ENCODE results near the gene COX6B1.
"Not testable (repeated sequence)": the region's sequence is repeated elsewhere in the genome, so short reads cannot be mapped to it uniquely, and the experiment has no call there.

COX6B1 gene

GRCh38 chr19:35666251-35666913 is 18.3 kb downstream of the COX6B1 start, which contains the start of gene UPK1A:
Gene UPK1A, plus strand, starts transcription at chr19:35666517. Its CDS starts 296 bp downstream, at chr19:35666813.
- DNase-seq (ENCODE audit: low spot score), result no peak

GRCh38 chr19:35669566-35669965 is 21.4 kb downstream of the COX6B1 start:
- no peak for DNase-seq (ENCODE audit: low spot score)

GRCh38 chr19:35669974-35670373 is 21.9 kb downstream of the COX6B1 start:
- DNase-seq (ENCODE audit: low spot score), result no peak

GRCh38 chr19:35670686-35671085 is 22.6 kb downstream of the COX6B1 start:
- DNase-seq (ENCODE audit: low spot score), result no peak

GRCh38 chr19:35671818-35672217 is 23.7 kb downstream of the COX6B1 start:
- no peak for DNase-seq (ENCODE audit: low spot score)

- DNase-seq (ENCODE audit: low spot score), result peak; percentile 86
Observed at GRCh38 chr19:35673121-35673804, 25.1 kb downstream of the COX6B1 start.

- DNase-seq (ENCODE audit: low spot score), result no peak
Observed at GRCh38 chr19:35675589-35676140, 27.5 kb downstream of the COX6B1 start.

GRCh38 chr19:35689836-35690235 is 41.7 kb downstream of the COX6B1 start:
- DNase-seq (ENCODE audit: low spot score), result no peak

- DNase-seq (ENCODE audit: low spot score), result not testable (repeated sequence)
Observed at GRCh38 chr19:35691106-35691505, 43.0 kb downstream of the COX6B1 start.

- DNase-seq (ENCODE audit: low spot score), result no peak
Observed at GRCh38 chr19:35692010-35692409, 43.9 kb downstream of the COX6B1 start.

GRCh38 chr19:35693422-35693821 is 45.3 kb downstream of the COX6B1 start:
- DNase-seq (ENCODE audit: low spot score), result no peak

GRCh38 chr19:35693835-35694599 is 45.9 kb downstream of the COX6B1 start:
- DNase-seq (ENCODE audit: low spot score), result peak; percentile 88

- no peak for DNase-seq (ENCODE audit: low spot score)
Observed at GRCh38 chr19:35695895-35696422, 47.8 kb downstream of the COX6B1 start.

GRCh38 chr19:35696835-35697234 is 48.7 kb downstream of the COX6B1 start:
- no peak for DNase-seq (ENCODE audit: low spot score)

- peak; percentile 97 for DNase-seq (ENCODE audit: low spot score)
Observed at GRCh38 chr19:35702223-35703012, 54.3 kb downstream of the COX6B1 start.

- no peak for DNase-seq (ENCODE audit: low spot score)
Observed at GRCh38 chr19:35703343-35703742, 55.2 kb downstream of the COX6B1 start.

- peak; percentile 87 for DNase-seq (ENCODE audit: low spot score)
Observed at GRCh38 chr19:35704218-35704617, 56.1 kb downstream of the COX6B1 start, which contains the start of gene ZBTB32. Gene ZBTB32, plus strand, starts transcription at chr19:35704558. Its CDS starts 10,069 bp downstream, at chr19:35714627.
